Activated naive CD4-positive, alpha-beta T cell treated with anti-CD3 and anti-CD28 coated beads, Interleukin-2, amount 10 ng/mL, durations not matched to agents 7 days and 5 days (primary cell): ENCODE measurements around the gene TXNIP.

Source experiments
- CTCF ChIA-PET: fragments of 350-600 bp; sonication (Branson Sonifier 250); formaldehyde crosslinking; loops from one replicate; lab custom pipeline; 2021; ENCODE audit warnings: antibody characterized with exemption; lab: Charles Lee
- DNase-seq: peaks from one replicate; pipeline ENCODE4 v3.0.0-alpha.2; 2020
- H3K27ac Mint-ChIP-seq: one replicate; pipeline ENCODE4 v1.8.0; 2021; ENCODE audit warnings: mild to moderate bottlenecking, moderate library complexity, mixed read lengths
- H3K27me3 Mint-ChIP-seq: one replicate; pipeline ENCODE4 v1.8.0; 2021; ENCODE audit warnings: mild to moderate bottlenecking, mixed read lengths
- H3K36me3 Mint-ChIP-seq: one replicate; pipeline ENCODE4 v1.8.0; 2021; ENCODE audit warnings: mixed read lengths
- H3K4me1 Mint-ChIP-seq: one replicate; pipeline ENCODE4 v1.8.0; 2021; ENCODE audit warnings: mixed read lengths
- H3K4me3 Mint-ChIP-seq: one replicate; pipeline ENCODE4 v1.8.0; 2021; ENCODE audit warnings: mild to moderate bottlenecking, moderate library complexity, mixed read lengths
- H3K9me3 Mint-ChIP-seq: one replicate; pipeline ENCODE4 v1.8.0; 2021; ENCODE audit warnings: mixed read lengths

Gene TXNIP

GRCh38 chr1:145986551-145986950 is 9.8 kb downstream of the TXNIP start:
- Mint-ChIP-seq H3K36me3 (peaks cover 11% of the 10 kb centered on the region), H3K4me1 (peaks cover 54% of the 10 kb centered on the region), H3K4me3 (no peak overlapping the region), H3K9me3 (no peaks in the 10 kb centered on the region), H3K27me3 (no peaks in the 10 kb centered on the region), H3K27ac (no peak overlapping the region)
- no peak for DNase-seq
- CTCF ChIA-PET = interaction anchor here (0.9 to 1.1 kb wide), 2 partner anchors 10 to 21 kb away, joined by 3 read pairs; partner anchors contain the start of gene TXNIP

GRCh38 chr1:145985502-145986439 is 10.6 kb downstream of the TXNIP start:
- Mint-ChIP-seq H3K27me3 (no peaks in the 10 kb centered on the region), H3K27ac (peak overlapping the region; percentile 85), H3K36me3 (peaks cover 6% of the 10 kb centered on the region), H3K4me3 (peak overlapping the region; percentile 4), H3K9me3 (no peaks in the 10 kb centered on the region), H3K4me1 (peaks cover 48% of the 10 kb centered on the region)
- no peak for DNase-seq
- CTCF ChIA-PET = interaction anchor here (0.9 to 1.9 kb wide), 2 partner anchors 8 to 22 kb away, joined by 3 to 5 read pairs; no protein-coding TSS in a partner anchor

- Mint-ChIP-seq H3K27me3 (no peaks in the 10 kb centered on the region), H3K4me1 (peaks cover 41% of the 10 kb centered on the region), H3K27ac (peak overlapping the region; percentile 85), H3K9me3 (no peaks in the 10 kb centered on the region), H3K4me3 (peak overlapping the region; percentile 4), H3K36me3 (peaks cover 5% of the 10 kb centered on the region)
- CTCF ChIA-PET = interaction anchor here (1.9 kb wide), 1 partner anchor 8 kb away, joined by 5 read pairs; no protein-coding TSS in a partner anchor
- DNase-seq = no peak
Observed at GRCh38 chr1:145985129-145985501, 11.3 kb downstream of the TXNIP start.

GRCh38 chr1:145983960-145984830 is 12.2 kb downstream of the TXNIP start:
- H3K27me3 Mint-ChIP-seq = no peaks in the 10 kb centered on the region
- peaks cover 37% of the 10 kb centered on the region for H3K4me1 Mint-ChIP-seq
- DNase-seq = peak; percentile 56
- CTCF ChIA-PET = interaction anchor here (1.9 kb wide), 1 partner anchor 9 kb away, joined by 5 read pairs; no protein-coding TSS in a partner anchor
- no peak overlapping the region for H3K4me3 Mint-ChIP-seq
- peaks cover 5% of the 10 kb centered on the region for H3K36me3 Mint-ChIP-seq
- H3K27ac Mint-ChIP-seq = peak overlapping the region; percentile 85
- no peaks in the 10 kb centered on the region for H3K9me3 Mint-ChIP-seq

- DNase-seq = no peak
- Mint-ChIP-seq H3K4me1 (peaks cover 29% of the 10 kb centered on the region), H3K4me3 (no peak overlapping the region), H3K27me3 (no peaks in the 10 kb centered on the region), H3K9me3 (no peaks in the 10 kb centered on the region), H3K27ac (peak overlapping the region; percentile 46), H3K36me3 (peaks cover 8% of the 10 kb centered on the region)
- CTCF ChIA-PET = no interaction called here
Observed at GRCh38 chr1:145983206-145983675, 13.1 kb downstream of the TXNIP start.

GRCh38 chr1:145982010-145982723 is 14.2 kb downstream of the TXNIP start:
- Mint-ChIP-seq H3K36me3 (peaks cover 17% of the 10 kb centered on the region), H3K4me1 (peaks cover 21% of the 10 kb centered on the region), H3K27ac (no peak overlapping the region), H3K4me3 (no peak overlapping the region), H3K27me3 (no peaks in the 10 kb centered on the region), H3K9me3 (no peaks in the 10 kb centered on the region)
- CTCF ChIA-PET = interaction anchor here (0.5 to 7.2 kb wide), 4 partner anchors 11 to 97 kb away, joined by 3 to 154 read pairs (median 68); partner anchors contain the start of gene TXNIP
- no peak for DNase-seq

- no peak overlapping the region for H3K27ac Mint-ChIP-seq
Observed at GRCh38 chr1:145980457-145980994, 15.9 kb downstream of the TXNIP start.

GRCh38 chr1:145979746-145980456 is 16.5 kb downstream of the TXNIP start:
- Mint-ChIP-seq H3K9me3 (no peaks in the 10 kb centered on the region), H3K27ac (no peak overlapping the region), H3K36me3 (peaks cover 15% of the 10 kb centered on the region), H3K4me1 (peaks cover 12% of the 10 kb centered on the region), H3K4me3 (no peak overlapping the region), H3K27me3 (no peaks in the 10 kb centered on the region)
- CTCF ChIA-PET = interaction anchor here (1.1 to 7.2 kb wide), 13 partner anchors 13 to 134 kb away, joined by 4 to 154 read pairs (median 13); partner anchors contain the start of genes ANKRD34A, LIX1L, NUDT17 and POLR3GL
- peak; percentile 55 for DNase-seq

More at GRCh38 chr1:145980457-145980994, 15.9 kb downstream of the TXNIP start:
- no peaks in the 10 kb centered on the region for H3K27me3 Mint-ChIP-seq
- H3K4me1 Mint-ChIP-seq = peaks cover 13% of the 10 kb centered on the region
- no peak overlapping the region for H3K4me3 Mint-ChIP-seq
- H3K9me3 Mint-ChIP-seq = no peaks in the 10 kb centered on the region
- H3K36me3 Mint-ChIP-seq = peaks cover 18% of the 10 kb centered on the region
- DNase-seq = no peak
- CTCF ChIA-PET = interaction anchor here (1.4 to 7.2 kb wide), 7 partner anchors 12 to 57 kb away, joined by 4 to 154 read pairs (median 26); partner anchors contain the start of genes ANKRD34A, POLR3GL, RBM8A and TXNIP

GRCh38 chr1:145978854-145979745 is 17.3 kb downstream of the TXNIP start:
- no peak overlapping the region for H3K4me3 Mint-ChIP-seq
- H3K9me3 Mint-ChIP-seq = no peaks in the 10 kb centered on the region
- CTCF ChIA-PET = interaction anchor here (0.8 to 7.2 kb wide), 16 partner anchors 12 to 134 kb away, joined by 3 to 154 read pairs (median 8); partner anchors contain the start of genes ANKRD34A, ITGA10, LIX1L and NUDT17
- no peak overlapping the region for H3K27ac Mint-ChIP-seq
- peaks cover 12% of the 10 kb centered on the region for H3K4me1 Mint-ChIP-seq
- peak; percentile 91 for DNase-seq
- H3K27me3 Mint-ChIP-seq = no peaks in the 10 kb centered on the region
- peaks cover 16% of the 10 kb centered on the region for H3K36me3 Mint-ChIP-seq

- Mint-ChIP-seq H3K4me1 (peaks cover 13% of the 10 kb centered on the region), H3K27me3 (no peaks in the 10 kb centered on the region), H3K36me3 (peaks cover 16% of the 10 kb centered on the region), H3K9me3 (no peaks in the 10 kb centered on the region), H3K4me3 (no peak overlapping the region), H3K27ac (no peak overlapping the region)
- CTCF ChIA-PET = interaction anchor here (0.8 to 7.2 kb wide), 16 partner anchors 11 to 133 kb away, joined by 3 to 154 read pairs (median 8); partner anchors contain the start of genes ANKRD34A, ITGA10, LIX1L and NUDT17
- DNase-seq = no peak
Observed at GRCh38 chr1:145978471-145978853, 17.9 kb downstream of the TXNIP start.
